Superior temporal gyrus (tissue), 1 donor: ENCODE data around the gene RUFY3.
"Not testable (repeated sequence)": the region's sequence is repeated elsewhere in the genome, so short reads cannot be mapped to it uniquely, and the experiment has no call there.

ENCODE experiments used
- DNase-seq: peaks from one replicate; pipeline ENCODE4 v3.0.0-alpha.2; 2016; ENCODE audit errors: extremely low spot score

RUFY3 gene

GRCh38 chr4:70737409-70737808 is 15.6 kb downstream of the RUFY3 start:
- no peak for DNase-seq

- DNase-seq = no peak
Observed at GRCh38 chr4:70739496-70740337, 18.0 kb downstream of the RUFY3 start.

GRCh38 chr4:70741867-70742658 is 20.3 kb downstream of the RUFY3 start:
- no peak for DNase-seq

GRCh38 chr4:70743731-70744130 is 22.0 kb downstream of the RUFY3 start:
- no peak for DNase-seq

- no peak for DNase-seq
Observed at GRCh38 chr4:70746179-70746839, 24.5 kb downstream of the RUFY3 start.

GRCh38 chr4:70747874-70748273 is 26.1 kb downstream of the RUFY3 start:
- DNase-seq = no peak

- DNase-seq = no peak
Observed at GRCh38 chr4:70749313-70749712, 27.5 kb downstream of the RUFY3 start.

- DNase-seq = no peak
Observed at GRCh38 chr4:70752236-70752635, 30.5 kb downstream of the RUFY3 start.

GRCh38 chr4:70753630-70754029 is 31.9 kb downstream of the RUFY3 start:
- no peak for DNase-seq

GRCh38 chr4:70754470-70754869 is 32.7 kb downstream of the RUFY3 start:
- no peak for DNase-seq

GRCh38 chr4:70754990-70755688 is 33.4 kb downstream of the RUFY3 start:
- no peak for DNase-seq

- no peak for DNase-seq
Observed at GRCh38 chr4:70759126-70759525, 37.4 kb downstream of the RUFY3 start.

GRCh38 chr4:70759627-70760026 is 37.9 kb downstream of the RUFY3 start:
- no peak for DNase-seq

GRCh38 chr4:70760662-70761061 is 38.9 kb downstream of the RUFY3 start:
- DNase-seq = no peak

- DNase-seq = no peak
Observed at GRCh38 chr4:70761276-70761816, 39.6 kb downstream of the RUFY3 start.

GRCh38 chr4:70765368-70765767 is 43.6 kb downstream of the RUFY3 start:
- DNase-seq = no peak

- DNase-seq = no peak
Observed at GRCh38 chr4:70768301-70768948, 46.7 kb downstream of the RUFY3 start.

- not testable (repeated sequence) for DNase-seq
Observed at GRCh38 chr4:70769396-70769795, 47.6 kb downstream of the RUFY3 start.

GRCh38 chr4:70772929-70773555 is 51.3 kb downstream of the RUFY3 start:
- DNase-seq = no peak

GRCh38 chr4:70778888-70779422 is 57.2 kb downstream of the RUFY3 start:
- DNase-seq = no peak
